H1 (cell line): ENCODE data around the gene SLC5A4. TPM values are rescaled to one million over a fixed set of nuclear protein-coding genes. Genes with fewer than 3 reads are reported as not detected.

Experiments
- BACH1 ChIP-seq: IDR thresholded peaks from 2 replicates; pipeline ENCODE4 v1.6.1; 2012; ENCODE audit warnings: low read length, improper control_type of control experiment
- CBX5 ChIP-seq: fragments of 300-800, 300-1000 bp; sonication (generic); IDR thresholded peaks from 2 replicates; pipeline ENCODE4 v1.7.1; 2016; ENCODE audit warnings: antibody characterized with exemption, low read length, low read depth
- CBX8 ChIP-seq: fragments of 300-800, 300-1000 bp; sonication (generic); IDR thresholded peaks from 2 replicates; pipeline ENCODE4 v1.7.1; 2016; ENCODE audit warnings: low read depth, low read length, borderline replicate concordance
- CHD2 ChIP-seq: IDR thresholded peaks from 2 replicates; pipeline ENCODE4 v1.6.1; 2012; ENCODE audit warnings: low read length, improper control_type of control experiment
- CREB1 ChIP-seq: IDR thresholded peaks from 2 replicates; pipeline ENCODE4 v1.6.1; 2012; ENCODE audit warnings: inconsistent platforms
- EP300 ChIP-seq, 2 experiments: IDR thresholded peaks; 1 replicate in 1 of 2; 2 replicates in 1 of 2; pipeline ENCODE4 v1.6.1; 2011 to 2012; ENCODE audit warnings: low read depth in 2 of 2, low read length in 2 of 2, mild to moderate bottlenecking in 2 of 2, borderline replicate concordance in 1 of 2, inconsistent platforms in 1 of 2, moderate library complexity in 1 of 2
- HDAC2 ChIP-seq, 2 experiments: fragments of 300-600 bp in 1 of 2; sonication (generic) in 1 of 2; IDR thresholded peaks; 2 replicates each; pipeline ENCODE4 v1.6.1; 2011 to 2012; ENCODE audit warnings: low read depth in 2 of 2, low read length in 2 of 2, mild to moderate bottlenecking in 2 of 2, moderate library complexity in 2 of 2, borderline replicate concordance in 1 of 2, inconsistent platforms in 1 of 2
- KDM4A ChIP-seq: IDR thresholded peaks from one replicate; pipeline ENCODE4 v1.7.1; 2012; ENCODE audit warnings: low read depth, mild to moderate bottlenecking, moderate library complexity, low read length, inconsistent platforms; ENCODE audit not compliant: severe bottlenecking
- RNF2 ChIP-seq: fragments of 200-900, 300-1000 bp; sonication (generic); IDR thresholded peaks from 2 replicates; pipeline ENCODE4 v1.7.1; 2016; ENCODE audit warnings: borderline replicate concordance, low read depth, mild to moderate bottlenecking, antibody characterized with exemption, low read length; ENCODE audit not compliant: poor library complexity, severe bottlenecking; ENCODE audit errors: missing control alignments
- polyA plus RNA-seq, 7 experiments: library from polyadenylated mRNA; depleted of rRNA in 3 of 7; stranded (reverse) in 5 of 7; unstranded in 2 of 7; fragments of >200 nt in 5 of 7; fragments of 200-250 nt in 2 of 7; gene quantifications; 1 replicate in 5 of 7; 2 replicates in 1 of 7; 4 replicates in 1 of 7; pipeline versions ENCODE4 v1.2.1 to v1.2.3, GENCODE V29; 2011 to 2013; ENCODE audit warnings: missing spikeins in 2 of 7, mixed read lengths in 2 of 7
- total RNA-seq: library from RNA; stranded (reverse); fragmentation: NEBNext Ultra II Directional; extraction: Animal tissue kit (Norgen Biotek cat#: 25700); gene quantifications from 2 replicates; pipeline ENCODE4 v1.2.1, GENCODE V29; 2021

Gene SLC5A4
- total and polyA plus RNA-seq, 2 of the 8 experiments (the other 6 are each of a cell fraction or from before 2014, with no cell fraction given): 0.17 TPM; not detected in 1

DNA sequence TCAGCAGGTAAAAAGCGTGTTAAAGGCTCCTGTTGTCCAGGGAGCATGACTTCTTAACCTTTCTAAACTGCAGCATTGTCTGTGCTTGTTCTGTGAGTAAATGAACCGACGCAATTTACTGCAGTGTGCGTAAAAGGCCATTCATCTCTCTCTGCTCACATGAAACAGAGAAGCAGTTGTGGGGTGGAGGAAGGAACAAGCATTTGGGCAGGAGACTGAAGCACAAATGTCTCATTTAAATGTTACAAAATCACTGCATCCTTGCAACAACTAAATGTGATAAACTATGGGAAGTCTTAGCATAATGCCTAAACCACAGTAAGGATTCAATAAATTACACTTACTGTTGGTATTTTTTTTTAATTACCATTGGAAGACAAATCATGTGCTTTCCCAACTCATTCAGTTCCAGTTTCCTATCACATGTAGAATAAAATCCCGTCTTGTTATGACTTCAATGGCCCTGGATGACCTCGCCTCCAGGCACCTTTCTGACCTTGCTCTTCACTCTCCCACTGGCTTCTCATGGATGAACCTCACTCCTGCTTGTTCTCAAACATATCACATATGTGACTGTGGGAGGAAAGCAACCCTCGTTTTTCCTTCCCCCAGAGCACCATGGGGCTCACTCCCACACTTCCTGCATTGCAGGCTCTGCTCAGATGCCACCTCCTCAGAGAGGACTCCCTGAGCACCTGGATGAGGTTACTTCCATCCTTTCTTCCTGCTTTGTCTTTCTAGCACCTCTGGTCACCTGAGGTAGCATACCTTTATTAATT lies 28.6 kb downstream of the SLC5A4 start (continued):
- TF ChIP-seq HDAC2 (IDR thresholded peaks at IDR 0.05; ENCODE audit: borderline replicate concordance in 1 of 2, low read depth in 2 of 2, low read length in 2 of 2) (no peak), BACH1 (no peak), KDM4A (no peak), CREB1 (no peak), RNF2 (no peak), CBX8 (no peak), CBX5 (no peak), CHD2 (no peak), EP300 (IDR thresholded peaks at IDR 0.05; ENCODE audit: borderline replicate concordance in 1 of 2, low read depth in 2 of 2, low read length in 2 of 2) (no peak)
